ENCODE measurements around the gene C2orf80.

Gene C2orf80

GRCh38 chr2:208186893-208187292 lies 2.9 kb downstream of the C2orf80 start:
- TF ChIP-seq CTCF (IDR thresholded peaks at IDR 0.05): no peak

- no peak for TF ChIP-seq CTCF (IDR thresholded peaks at IDR 0.05)
Measured at GRCh38 chr2:208186465-208186864, 3.4 kb downstream of the C2orf80 start.

DNA sequence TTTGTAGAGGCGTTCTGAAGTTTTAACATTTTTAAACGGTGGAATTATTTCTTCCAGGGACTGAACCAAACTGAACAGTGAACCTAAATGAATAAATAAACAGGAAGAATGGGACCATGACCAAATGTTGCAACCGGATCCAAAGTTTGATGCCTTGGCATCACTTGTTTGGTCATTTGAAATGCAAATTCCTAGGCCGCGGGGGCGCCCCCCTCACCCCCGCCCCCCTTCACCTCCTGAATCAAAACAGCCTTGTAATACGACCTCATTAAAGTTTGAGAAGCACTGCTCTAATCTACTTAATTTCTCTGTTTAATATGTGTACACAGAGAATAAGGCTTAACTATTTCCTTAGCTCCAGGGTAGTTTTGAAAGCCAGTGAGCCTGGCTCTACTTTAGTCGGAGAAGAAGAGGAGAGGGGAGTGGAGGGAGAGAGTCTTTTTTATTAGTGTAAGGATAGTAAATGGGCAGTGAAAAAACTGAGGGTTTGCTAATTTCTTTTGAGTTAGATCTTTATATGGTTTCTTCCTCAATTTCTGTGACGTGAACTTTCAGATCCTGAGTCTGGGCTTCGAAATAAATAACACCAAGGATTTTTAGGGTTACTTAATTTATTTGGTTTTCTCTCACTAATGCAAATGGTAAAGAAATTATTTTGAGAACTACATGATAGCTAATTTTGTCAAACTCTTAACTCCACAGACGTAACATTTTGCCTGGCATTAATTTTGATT lies 5.7 kb downstream of the C2orf80 start:
- TF ChIP-seq CTCF (IDR thresholded peaks at IDR 0.05): no peak

GRCh38 chr2:208183526-208183925 lies 6.3 kb downstream of the C2orf80 start:
- no peak for TF ChIP-seq CTCF (IDR thresholded peaks at IDR 0.05)

- no peak for TF ChIP-seq CTCF (IDR thresholded peaks at IDR 0.05)
Measured at GRCh38 chr2:208182835-208183234, 7.0 kb downstream of the C2orf80 start.

DNA sequence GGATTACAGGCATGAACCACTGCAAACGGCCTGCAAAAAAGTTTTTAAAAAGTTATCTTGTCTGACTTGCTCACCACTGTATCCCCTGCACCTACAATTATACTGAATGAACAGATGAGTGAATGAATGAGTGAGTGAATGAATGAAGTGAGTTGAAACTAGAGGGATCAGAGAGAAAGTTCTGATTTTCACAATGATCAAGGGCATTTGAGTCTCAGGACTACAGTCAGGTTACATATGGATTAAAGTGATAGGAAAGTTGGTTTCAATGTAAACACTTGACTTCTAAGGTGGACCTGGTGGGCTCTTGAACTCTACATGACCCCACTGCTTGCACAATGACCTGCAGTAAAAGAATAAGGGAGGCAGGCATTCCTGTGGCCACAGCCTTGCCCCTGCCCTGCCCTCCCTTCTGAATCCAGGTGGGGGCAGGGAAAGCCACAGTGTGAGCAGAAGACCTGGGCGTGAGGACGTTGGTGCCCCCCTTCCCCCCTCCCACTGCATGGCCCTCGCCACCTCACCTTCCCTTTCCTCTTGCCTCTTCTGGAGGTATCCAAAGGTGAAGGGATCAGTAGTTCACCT lies 10.7 kb downstream of the C2orf80 start:
- no peak for TF ChIP-seq CTCF (IDR thresholded peaks at IDR 0.05)

DNA sequence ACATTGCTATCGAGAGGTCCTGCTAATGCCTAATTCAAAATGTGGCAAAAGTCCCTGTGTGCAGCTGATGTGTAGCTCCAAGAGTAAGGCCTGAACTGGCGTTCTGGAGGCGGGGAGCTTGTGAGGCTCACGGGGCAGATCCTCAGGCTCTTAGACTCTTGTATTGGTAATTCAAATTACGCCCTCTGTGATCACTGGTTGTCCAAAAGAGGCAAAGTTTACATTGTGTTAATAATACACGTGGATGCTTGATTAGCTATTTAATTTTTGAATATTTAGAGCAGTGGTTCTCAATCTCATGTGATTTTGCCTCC lies 14.0 kb downstream of the C2orf80 start:
- TF ChIP-seq CTCF (IDR thresholded peaks at IDR 0.05): no peak

Measured in LNCAP (cell line).